Gastrocnemius medialis (tissue), 4 donors: ENCODE results near the gene RASA3.

Experiments used
- POLR2A ChIP-seq, 2 donors: fragments of 450-650 bp; IDR thresholded peaks; one replicate each; pipeline ENCODE4 v1.6.1; 2017; ENCODE audit warnings: antibody characterized with exemption in 2 of 2, mild to moderate bottlenecking in 2 of 2, moderate library complexity in 2 of 2
- TF ChIP-seq, protein P1 (sequence below), 5 experiments: fragments of 450-650 bp in 3 of 5; fragments of 200-600 bp in 2 of 5; sonication (generic) in 2 of 5; IDR thresholded peaks in 4 of 5; conservative IDR thresholded peaks in 1 of 5; 1 replicate in 4 of 5; 2 replicates in 1 of 5; pipeline ENCODE4 v1.5.1; 2016 to 2019; ENCODE audit warnings: antibody characterized with exemption in 5 of 5, mild to moderate bottlenecking in 3 of 5, moderate library complexity in 3 of 5

DNA sequence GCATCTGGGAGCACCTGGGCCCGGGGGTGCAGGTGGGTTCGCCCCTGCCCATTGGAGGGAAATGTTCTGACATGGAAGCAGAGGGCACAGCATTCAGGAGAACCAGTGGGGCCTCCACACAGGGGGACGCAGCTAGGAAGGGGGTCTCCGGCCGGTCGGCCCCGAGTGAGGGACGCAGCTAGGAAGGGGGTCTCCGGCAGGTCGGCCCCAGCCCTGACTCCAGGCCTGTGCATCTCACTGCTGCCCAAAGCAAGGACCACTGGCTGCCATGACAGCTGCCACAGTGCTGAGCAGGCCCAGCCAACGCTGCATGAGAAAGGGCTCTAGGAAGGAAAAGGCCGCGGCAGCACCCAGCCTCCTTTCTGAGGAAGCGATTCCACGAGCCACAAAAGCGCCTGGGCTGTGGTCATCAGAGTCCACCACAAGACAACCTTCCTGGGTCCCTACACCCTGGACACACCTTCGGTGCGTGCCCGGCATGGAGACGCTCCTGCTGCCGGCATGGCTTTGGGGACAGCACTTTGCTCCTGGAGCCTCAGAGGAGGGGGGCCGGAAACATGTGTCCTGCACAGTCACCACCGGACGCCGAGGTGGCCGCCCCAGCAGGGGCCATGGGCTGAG, 9.7 kb downstream of the RASA3 start:
- TF ChIP-seq, protein P1, sequence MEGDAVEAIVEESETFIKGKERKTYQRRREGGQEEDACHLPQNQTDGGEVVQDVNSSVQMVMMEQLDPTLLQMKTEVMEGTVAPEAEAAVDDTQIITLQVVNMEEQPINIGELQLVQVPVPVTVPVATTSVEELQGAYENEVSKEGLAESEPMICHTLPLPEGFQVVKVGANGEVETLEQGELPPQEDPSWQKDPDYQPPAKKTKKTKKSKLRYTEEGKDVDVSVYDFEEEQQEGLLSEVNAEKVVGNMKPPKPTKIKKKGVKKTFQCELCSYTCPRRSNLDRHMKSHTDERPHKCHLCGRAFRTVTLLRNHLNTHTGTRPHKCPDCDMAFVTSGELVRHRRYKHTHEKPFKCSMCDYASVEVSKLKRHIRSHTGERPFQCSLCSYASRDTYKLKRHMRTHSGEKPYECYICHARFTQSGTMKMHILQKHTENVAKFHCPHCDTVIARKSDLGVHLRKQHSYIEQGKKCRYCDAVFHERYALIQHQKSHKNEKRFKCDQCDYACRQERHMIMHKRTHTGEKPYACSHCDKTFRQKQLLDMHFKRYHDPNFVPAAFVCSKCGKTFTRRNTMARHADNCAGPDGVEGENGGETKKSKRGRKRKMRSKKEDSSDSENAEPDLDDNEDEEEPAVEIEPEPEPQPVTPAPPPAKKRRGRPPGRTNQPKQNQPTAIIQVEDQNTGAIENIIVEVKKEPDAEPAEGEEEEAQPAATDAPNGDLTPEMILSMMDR (IDR thresholded peaks at IDR 0.05 in 4 of 5, conservative IDR thresholded peaks at IDR 0.05 in 1 of 5), result no peak
- TF ChIP-seq POLR2A (IDR thresholded peaks at IDR 0.05), result no peak
